H4 (cell line): ENCODE data around the gene PMM2. TPM values are rescaled to one million over a fixed set of nuclear protein-coding genes. Genes with fewer than 3 reads are reported as not detected.

Source experiments
- DNase-seq: peaks from one replicate; pipeline ENCODE4 v3.0.0-alpha.2; 2015; ENCODE audit warnings: low spot score
- total RNA-seq: library from RNA; depleted of rRNA; stranded (reverse); fragments of >200 nt; shearing (Covaris generic); gene quantifications from 2 replicates; pipeline ENCODE4 v1.2.3, GENCODE V29; 2014; rRNA removed

PMM2 gene
- total RNA-seq, 1 experiment from 2014 or later: 34.9 TPM

- DNase-seq: no peak
Measured at GRCh38 chr16:8887431-8887765, 89.8 kb downstream of the PMM2 start.

- no peak for DNase-seq
Measured at GRCh38 chr16:8887952-8888560, 90.4 kb downstream of the PMM2 start.

- no peak for DNase-seq
Measured at GRCh38 chr16:8888951-8889892, 91.6 kb downstream of the PMM2 start.

GRCh38 chr16:8889893-8890548 lies 92.4 kb downstream of the PMM2 start:
- no peak for DNase-seq

- no peak for DNase-seq
Measured at GRCh38 chr16:8890549-8890921, 92.9 kb downstream of the PMM2 start.

GRCh38 chr16:8892101-8892575 lies 94.5 kb downstream of the PMM2 start:
- DNase-seq: no peak

GRCh38 chr16:8893426-8893825 lies 95.8 kb downstream of the PMM2 start:
- DNase-seq: no peak

GRCh38 chr16:8893976-8894690 lies 96.5 kb downstream of the PMM2 start:
- DNase-seq: no peak

- DNase-seq: no peak
Measured at GRCh38 chr16:8894736-8895334, 97.2 kb downstream of the PMM2 start.

GRCh38 chr16:8898660-8899318 lies 101.2 kb downstream of the PMM2 start:
- no peak for DNase-seq

Other genes starting within 250 kb of the PMM2 start
- not detected in 2 replicates for gene TMEM114, start 207.3 kb upstream of the PMM2 start, total RNA-seq
- gene METTL22, start 176.1 kb upstream of the PMM2 start, total RNA-seq: 16.1 and 17.1 TPM in 2 replicates
- gene ABAT, start 123.2 kb upstream of the PMM2 start, total RNA-seq: 0.99 and 2.0 TPM in 2 replicates
- gene TMEM186, start 200 bp upstream of the PMM2 start, total RNA-seq: 6.3 and 9.6 TPM in 2 replicates
- gene CARHSP1, start 71.2 kb downstream of the PMM2 start, total RNA-seq: 118 and 119 TPM in 2 replicates
- not detected in 2 replicates for gene LITAFD, start 84.5 kb downstream of the PMM2 start, total RNA-seq
- gene USP7, start 166.1 kb downstream of the PMM2 start, total RNA-seq: 14.4 and 33.8 TPM in 2 replicates